Measurements from ENCODE around the gene SYP.

- TF ChIP-seq, protein P1, sequence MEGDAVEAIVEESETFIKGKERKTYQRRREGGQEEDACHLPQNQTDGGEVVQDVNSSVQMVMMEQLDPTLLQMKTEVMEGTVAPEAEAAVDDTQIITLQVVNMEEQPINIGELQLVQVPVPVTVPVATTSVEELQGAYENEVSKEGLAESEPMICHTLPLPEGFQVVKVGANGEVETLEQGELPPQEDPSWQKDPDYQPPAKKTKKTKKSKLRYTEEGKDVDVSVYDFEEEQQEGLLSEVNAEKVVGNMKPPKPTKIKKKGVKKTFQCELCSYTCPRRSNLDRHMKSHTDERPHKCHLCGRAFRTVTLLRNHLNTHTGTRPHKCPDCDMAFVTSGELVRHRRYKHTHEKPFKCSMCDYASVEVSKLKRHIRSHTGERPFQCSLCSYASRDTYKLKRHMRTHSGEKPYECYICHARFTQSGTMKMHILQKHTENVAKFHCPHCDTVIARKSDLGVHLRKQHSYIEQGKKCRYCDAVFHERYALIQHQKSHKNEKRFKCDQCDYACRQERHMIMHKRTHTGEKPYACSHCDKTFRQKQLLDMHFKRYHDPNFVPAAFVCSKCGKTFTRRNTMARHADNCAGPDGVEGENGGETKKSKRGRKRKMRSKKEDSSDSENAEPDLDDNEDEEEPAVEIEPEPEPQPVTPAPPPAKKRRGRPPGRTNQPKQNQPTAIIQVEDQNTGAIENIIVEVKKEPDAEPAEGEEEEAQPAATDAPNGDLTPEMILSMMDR (IDR thresholded peaks at IDR 0.05): no peak
- no peak for TF ChIP-seq POLR2A (IDR thresholded peaks at IDR 0.05)
- peak in 2 of 3 donors; percentile 38 to 46 for TF ChIP-seq POLR2AphosphoS5 (IDR thresholded peaks at IDR 0.05)
Observed at GRCh38 chrX:49166914-49167739, 32.9 kb downstream of the SYP start.

Data from breast epithelium (tissue), 3 donors.